Myocyte (in vitro differentiated cells): ENCODE results near the gene TMEM151A. TPM values are rescaled to one million over a fixed set of nuclear protein-coding genes. Genes with fewer than 3 reads are reported as not detected.
"Not testable (repeated sequence)": the region's sequence is repeated elsewhere in the genome, so short reads cannot be mapped to it uniquely, and the experiment has no call there.

Experiments used
- DNase-seq: peaks from one replicate; pipeline ENCODE4 v3.0.0-alpha.2; 2012; ENCODE audit warnings: low read depth
- polyA plus RNA-seq: library from polyadenylated mRNA; unstranded; fragments of >200 nt; gene quantifications from one replicate; pipeline ENCODE4 v1.2.1, GENCODE V29; 2012; ENCODE audit warnings: missing spikeins
- total RNA-seq: library from RNA; depleted of rRNA; stranded (reverse); fragments of >200 nt; gene quantifications from 2 replicates; pipeline ENCODE4 v1.2.3, GENCODE V29; 2014

Gene TMEM151A
- total RNA-seq, result 0.08 and 0.26 TPM in 2 replicates
- polyA plus RNA-seq, result 0.48 TPM

GRCh38 chr11:66291706-66292542 lies at the start of gene TMEM151A:
Gene TMEM151A (plus strand): TSS chr11:66291894. CDS start chr11:66292014, 120 bp downstream.
- DNase-seq, result no peak

GRCh38 chr11:66242095-66242765 lies 49.5 kb upstream of the TMEM151A start:
- DNase-seq, result peak; percentile 55

- no peak for DNase-seq
Measured at GRCh38 chr11:66243782-66244535, 47.7 kb upstream of the TMEM151A start.

GRCh38 chr11:66247295-66247694 lies 44.4 kb upstream of the TMEM151A start:
- DNase-seq, result no peak

GRCh38 chr11:66247801-66248200 lies 43.9 kb upstream of the TMEM151A start:
- no peak for DNase-seq

- no peak for DNase-seq
Measured at GRCh38 chr11:66248903-66249302, 42.8 kb upstream of the TMEM151A start.

GRCh38 chr11:66251809-66252208 lies 39.9 kb upstream of the TMEM151A start:
- no peak for DNase-seq

GRCh38 chr11:66253081-66253480 lies 38.6 kb upstream of the TMEM151A start:
- not testable (repeated sequence) for DNase-seq

- no peak for DNase-seq
Measured at GRCh38 chr11:66258473-66258893, 33.2 kb upstream of the TMEM151A start.

- DNase-seq, result no peak
Measured at GRCh38 chr11:66259225-66259624, 32.5 kb upstream of the TMEM151A start.

GRCh38 chr11:66259956-66260355 lies 31.7 kb upstream of the TMEM151A start:
- DNase-seq, result peak; percentile 76

GRCh38 chr11:66261578-66261977 lies 30.1 kb upstream of the TMEM151A start:
- DNase-seq, result no peak

GRCh38 chr11:66262191-66262590 lies 29.5 kb upstream of the TMEM151A start:
- DNase-seq, result peak; percentile 63

GRCh38 chr11:66262696-66263095 lies 29.0 kb upstream of the TMEM151A start:
- DNase-seq, result no peak

- DNase-seq, result no peak
Measured at GRCh38 chr11:66263231-66263630, 28.5 kb upstream of the TMEM151A start.

- no peak for DNase-seq
Measured at GRCh38 chr11:66263785-66264184, 27.9 kb upstream of the TMEM151A start.

- no peak for DNase-seq
Measured at GRCh38 chr11:66264383-66264782, 27.3 kb upstream of the TMEM151A start.

GRCh38 chr11:66264914-66265313 lies 26.8 kb upstream of the TMEM151A start:
- DNase-seq, result no peak

- DNase-seq, result no peak
Measured at GRCh38 chr11:66265531-66266377, 25.9 kb upstream of the TMEM151A start.

- no peak for DNase-seq
Measured at GRCh38 chr11:66266378-66267038, 25.2 kb upstream of the TMEM151A start.
